NCI-H1092 (cell line): ENCODE measurements around the gene ATP1A1.

ENCODE experiments used
- DNase-seq: peaks from one replicate; lab custom pipeline; 2025; lab: John Stamatoyannopoulos, UW

ATP1A1 gene

DNA sequence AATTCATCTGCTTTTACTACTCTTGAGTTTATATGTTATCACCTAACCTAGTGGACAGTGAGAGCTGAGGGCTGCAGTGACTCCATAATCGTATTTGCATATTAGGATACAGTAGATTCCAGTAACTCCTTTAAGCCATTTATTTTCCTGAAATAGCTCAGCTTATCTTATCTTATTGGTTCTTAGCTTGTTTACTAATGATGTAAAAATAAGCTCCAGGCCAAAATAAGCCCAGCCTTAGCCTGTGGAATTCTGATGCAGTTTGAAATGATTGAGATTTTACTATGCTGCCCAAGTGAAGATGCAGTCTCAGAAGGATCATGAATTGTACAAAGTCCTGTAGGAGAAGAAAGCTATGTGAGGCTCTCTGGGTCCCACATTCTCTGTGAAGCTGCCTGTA is 18.1 kb downstream of the ATP1A1 start:
- no peak for DNase-seq

DNA sequence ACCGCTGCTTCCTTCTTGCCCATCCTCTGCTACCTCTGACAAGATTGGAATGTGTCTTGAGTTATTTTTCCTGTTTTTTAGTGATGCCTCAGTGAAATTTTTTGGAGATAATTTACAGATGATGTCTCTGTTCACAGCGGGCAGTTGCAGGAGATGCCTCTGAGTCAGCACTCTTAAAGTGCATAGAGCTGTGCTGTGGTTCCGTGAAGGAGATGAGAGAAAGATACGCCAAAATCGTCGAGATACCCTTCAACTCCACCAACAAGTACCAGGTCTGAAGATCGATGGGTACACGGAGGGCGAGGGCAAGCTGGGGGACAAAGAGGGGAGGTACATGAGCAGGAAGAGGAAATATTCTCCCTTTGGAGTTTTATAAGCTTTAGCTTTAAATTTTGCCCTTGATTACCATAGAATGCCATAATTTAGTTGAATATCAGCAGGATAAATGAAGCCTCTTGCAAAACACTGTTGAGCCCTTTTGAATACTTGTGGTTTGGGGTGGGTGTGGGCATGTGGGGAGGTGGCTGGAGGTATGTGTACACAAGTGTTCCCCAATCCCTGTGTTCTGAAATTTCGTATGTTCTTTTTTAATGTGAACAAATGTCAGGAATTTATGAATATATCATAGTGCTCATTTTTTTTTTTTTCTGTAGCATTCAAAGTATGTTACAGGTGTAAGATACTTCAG is 19.8 kb downstream of the ATP1A1 start:
- no peak for DNase-seq

DNA sequence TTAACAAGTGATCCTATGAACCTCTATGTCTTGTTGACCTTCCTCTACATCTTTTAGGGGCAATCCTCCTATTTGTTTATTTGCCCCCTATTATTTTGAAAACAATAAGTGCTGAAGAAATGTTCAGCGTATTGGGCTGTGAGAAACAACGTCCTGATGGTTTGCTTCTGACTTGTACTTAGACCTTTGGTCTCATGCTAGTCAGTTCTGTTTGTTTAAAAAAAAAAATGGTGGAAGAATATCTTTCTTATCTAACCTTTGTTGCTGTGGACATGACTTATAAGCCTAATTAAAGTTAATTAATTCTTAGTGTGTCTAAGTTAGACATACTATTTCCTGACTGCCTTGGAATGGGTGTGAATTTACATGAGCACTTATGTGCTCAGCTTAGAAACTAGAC is 20.7 kb downstream of the ATP1A1 start:
- DNase-seq, result no peak

DNA sequence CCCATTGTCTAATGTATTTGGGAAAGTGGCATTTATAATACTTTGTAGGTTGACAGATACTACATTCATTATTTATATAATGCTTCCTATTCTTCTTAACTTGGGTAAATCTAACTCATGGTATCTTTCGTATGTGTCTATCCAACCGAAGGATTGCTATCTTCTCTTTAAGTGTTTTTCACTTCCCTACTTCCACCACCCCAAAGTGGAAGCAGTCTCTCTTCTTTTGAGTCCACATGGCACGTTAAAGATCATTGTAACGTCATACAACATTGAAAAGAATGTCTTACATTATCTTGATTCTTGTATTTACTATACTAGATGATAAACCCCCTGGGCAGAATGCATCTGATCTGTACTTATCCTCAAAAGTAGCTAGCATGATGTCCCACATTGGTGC is 21.2 kb downstream of the ATP1A1 start:
- DNase-seq, result no peak

DNA sequence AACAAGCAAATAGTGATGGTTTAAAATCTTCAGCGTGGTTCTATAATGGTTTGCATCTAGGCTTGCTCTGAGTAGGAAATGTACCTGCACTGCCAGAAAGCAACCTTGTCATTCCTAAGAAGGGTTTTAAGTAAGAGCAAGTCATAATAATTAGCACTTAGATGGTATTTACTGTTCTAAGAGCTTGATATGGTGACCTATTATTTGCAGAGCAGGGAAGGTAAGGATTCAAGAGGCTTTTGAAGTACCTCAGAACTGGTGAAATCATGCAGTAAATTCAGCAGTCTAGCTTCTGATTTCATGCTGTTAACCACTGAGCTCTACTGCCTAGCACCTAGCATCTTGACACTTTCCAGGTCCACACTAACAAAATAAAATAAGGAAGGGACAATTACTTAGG is 23.7 kb downstream of the ATP1A1 start:
- DNase-seq, result no peak

DNA sequence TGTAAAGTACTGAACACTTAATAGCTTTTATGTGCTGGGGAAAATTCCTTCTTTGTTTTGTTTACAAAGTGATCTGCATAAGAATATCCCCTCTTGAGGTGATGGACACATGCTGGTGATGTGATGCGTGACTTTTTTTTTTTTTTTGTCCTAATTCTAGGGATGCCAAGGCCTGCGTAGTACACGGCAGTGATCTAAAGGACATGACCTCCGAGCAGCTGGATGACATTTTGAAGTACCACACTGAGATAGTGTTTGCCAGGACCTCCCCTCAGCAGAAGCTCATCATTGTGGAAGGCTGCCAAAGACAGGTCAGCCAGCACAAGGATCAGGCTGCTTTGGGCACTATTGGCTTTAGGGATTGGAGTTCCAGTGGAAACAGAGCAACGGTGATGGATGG is 24.7 kb downstream of the ATP1A1 start:
- no peak for DNase-seq

DNA sequence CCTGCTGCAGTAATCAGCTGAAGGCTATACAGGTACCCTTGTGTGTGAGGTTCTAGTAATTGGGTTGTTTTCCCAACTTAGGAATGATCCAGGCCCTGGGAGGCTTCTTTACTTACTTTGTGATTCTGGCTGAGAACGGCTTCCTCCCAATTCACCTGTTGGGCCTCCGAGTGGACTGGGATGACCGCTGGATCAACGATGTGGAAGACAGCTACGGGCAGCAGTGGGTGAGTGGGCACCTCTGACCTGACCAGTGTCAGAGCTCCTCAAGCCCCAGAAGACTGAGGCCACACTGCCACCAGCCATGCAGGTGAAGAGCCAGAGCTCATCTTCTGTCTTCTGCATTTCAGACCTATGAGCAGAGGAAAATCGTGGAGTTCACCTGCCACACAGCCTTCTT is 27.7 kb downstream of the ATP1A1 start:
- DNase-seq, result no peak

DNA sequence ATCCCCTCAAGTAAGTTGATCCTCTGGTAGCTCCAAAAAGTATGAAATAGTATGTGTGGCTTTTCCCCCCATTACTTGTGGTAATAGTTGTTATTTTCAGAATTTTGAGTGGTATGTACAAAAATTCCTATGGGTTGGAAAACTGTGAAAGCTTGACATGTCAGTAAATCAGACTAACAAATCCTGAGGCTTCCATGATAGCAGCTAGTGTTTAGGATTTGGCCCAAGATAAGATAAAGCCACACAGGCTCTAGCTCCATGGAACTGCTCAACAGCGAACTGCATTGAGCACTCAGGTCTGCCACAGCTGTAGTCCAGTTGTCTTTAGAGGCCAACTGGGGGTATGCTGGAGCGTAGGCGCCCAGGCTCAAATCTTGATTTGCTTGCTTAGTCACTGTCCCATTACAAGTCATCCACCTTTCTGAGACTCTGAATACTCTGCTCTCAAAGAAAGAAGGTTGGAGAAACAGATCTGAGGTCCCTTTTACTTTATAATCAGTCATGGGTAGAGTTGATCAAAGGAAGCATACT is 28.7 kb downstream of the ATP1A1 start:
- DNase-seq, result no peak

DNA sequence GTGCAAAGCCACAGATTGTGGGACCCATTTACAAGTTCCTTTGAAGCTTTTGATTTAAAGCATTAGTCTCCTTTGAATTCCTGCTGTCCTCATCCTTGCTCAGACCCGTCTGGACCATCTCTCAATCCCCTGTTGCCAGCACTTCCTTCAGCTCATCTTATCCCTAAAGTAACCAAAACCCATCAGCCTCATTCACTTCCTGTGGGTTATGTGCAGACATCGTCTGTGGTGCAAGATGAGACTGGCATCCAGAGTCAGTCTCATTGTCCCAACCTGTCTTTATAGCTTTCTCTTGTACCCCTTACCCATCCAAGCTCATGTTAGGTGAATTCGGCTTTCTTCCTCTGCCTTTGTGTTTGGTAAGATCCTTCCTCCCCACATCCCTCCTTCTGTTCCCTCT is 29.3 kb downstream of the ATP1A1 start:
- DNase-seq, result no peak

DNA sequence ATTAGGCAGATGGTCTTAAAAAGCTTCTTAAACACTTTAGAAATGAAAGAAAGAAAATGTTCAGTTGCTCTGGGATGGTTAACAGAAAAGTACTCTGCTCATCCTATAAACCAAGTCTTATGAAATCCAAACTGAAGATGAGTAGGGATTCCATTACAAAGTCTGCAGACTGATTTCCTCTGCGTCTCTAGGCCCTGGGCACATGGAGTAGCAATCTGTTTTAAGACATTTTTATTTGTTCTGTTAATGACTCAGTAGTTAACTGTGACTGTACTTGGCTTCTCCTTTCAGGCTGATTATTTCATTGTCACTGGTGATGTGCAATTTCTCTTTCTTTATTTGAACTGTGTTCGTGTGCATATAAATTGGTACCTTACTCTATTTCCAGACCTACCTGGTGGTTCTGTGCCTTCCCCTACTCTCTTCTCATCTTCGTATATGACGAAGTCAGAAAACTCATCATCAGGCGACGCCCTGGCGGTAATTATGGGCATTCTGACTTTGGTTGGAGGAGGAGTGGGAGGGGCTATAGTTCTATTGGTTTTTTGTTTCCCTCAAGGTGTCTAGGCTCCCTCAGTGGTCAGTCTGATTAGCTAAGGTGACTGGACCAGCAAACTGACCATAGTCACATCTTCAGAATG is 30.6 kb downstream of the ATP1A1 start:
- no peak for DNase-seq

DNA sequence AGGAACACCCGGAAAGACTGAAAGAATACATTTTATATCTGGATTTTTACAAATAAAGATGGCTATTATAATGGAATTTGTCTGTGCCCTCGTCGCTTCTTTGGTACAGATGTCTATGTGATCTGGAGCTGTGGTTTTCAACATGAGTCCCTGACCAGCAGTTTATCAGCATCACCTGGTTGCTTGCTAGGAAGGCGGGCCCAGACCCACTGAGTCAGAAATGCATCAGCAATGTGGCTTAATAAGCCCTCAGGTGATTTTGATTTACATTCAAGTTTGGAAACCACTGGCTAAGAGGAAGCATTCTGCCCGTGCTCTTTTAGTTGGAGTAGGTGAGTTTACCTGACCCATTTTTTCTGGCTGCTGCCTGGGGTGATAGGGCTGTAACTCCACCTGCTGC is 31.7 kb downstream of the ATP1A1 start:
- DNase-seq, result no peak

DNA sequence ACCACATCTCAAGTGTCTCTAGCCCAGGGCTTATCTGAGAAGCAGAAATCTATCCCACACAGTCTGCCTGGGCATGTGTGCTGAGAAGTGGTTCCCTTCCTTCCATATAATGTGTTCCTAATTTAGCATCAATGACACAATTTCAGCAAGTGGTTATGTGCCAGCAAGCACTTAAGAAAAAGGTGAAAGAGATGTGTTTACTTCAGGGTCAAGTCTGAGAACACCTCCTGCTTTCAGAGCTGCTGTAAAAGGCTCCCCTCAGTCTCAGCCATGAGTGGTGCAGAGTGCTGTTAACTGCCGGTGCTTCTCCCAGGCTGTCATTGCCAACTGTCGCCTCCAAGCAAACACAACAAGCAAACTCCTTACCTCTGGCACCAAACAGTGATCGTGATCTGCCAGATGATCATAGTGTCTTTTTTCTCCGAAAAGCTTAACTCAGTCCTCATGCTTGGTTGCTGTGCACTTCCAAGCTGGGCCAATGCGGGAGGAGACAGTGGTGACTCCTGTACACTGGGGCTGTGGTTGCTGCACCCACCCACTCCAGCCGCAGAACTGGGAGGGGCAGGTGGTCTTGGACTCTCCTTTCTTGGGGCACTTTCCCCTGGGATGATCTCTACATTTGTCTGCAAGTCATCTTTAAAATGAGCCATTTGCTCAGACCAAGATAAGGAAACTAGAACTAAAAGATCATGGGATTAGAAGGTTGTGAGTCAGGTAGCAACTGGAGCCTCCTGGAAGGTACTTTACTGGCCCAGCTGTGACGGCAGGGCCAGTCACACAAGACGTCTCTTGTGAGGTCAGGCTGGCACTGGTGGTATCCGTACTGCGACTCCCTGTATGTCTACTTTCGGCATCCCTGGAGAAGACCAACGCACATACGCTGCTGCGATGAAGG is 32.4 kb downstream of the ATP1A1 start:
- DNase-seq, result no peak

DNA sequence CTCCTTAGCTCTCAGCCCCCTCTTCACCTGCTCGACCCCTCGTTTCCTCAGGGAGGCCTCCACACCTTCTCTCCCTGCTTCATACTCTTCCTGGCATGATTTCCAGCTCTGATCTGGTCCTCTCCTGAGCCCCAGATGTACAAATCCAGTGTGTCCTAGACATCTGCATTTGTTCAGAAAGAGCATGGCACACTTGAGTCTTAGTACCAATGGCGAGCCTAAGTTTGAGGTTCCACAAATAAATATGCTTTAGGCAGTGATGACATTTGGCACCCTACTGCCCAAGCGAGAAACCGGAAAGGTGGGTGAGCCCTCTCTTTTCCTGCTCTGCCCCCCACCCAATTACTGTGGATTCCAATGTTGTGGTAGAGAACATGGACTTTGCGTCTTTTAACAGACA is 34.0 kb downstream of the ATP1A1 start:
- no peak for DNase-seq

DNA sequence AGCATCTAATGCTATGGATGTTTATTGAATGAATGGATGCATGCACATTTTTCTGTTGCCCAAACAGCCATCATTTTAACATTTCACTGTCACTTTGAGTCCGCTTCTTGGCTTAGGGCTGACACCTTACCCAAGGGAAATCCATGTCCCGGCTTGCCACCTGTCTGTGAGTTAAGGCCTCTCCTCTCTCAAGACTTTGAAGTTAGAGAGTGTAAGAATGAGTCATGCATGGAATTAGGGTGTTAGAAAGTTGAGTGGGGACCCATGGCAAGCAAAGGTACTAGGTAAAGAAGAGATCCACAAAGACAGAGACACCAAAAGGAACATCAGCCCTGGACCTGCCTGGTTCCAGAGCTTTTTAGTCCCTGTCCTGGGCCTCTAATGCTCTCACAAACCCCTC is 35.1 kb downstream of the ATP1A1 start:
- DNase-seq, result no peak

DNA sequence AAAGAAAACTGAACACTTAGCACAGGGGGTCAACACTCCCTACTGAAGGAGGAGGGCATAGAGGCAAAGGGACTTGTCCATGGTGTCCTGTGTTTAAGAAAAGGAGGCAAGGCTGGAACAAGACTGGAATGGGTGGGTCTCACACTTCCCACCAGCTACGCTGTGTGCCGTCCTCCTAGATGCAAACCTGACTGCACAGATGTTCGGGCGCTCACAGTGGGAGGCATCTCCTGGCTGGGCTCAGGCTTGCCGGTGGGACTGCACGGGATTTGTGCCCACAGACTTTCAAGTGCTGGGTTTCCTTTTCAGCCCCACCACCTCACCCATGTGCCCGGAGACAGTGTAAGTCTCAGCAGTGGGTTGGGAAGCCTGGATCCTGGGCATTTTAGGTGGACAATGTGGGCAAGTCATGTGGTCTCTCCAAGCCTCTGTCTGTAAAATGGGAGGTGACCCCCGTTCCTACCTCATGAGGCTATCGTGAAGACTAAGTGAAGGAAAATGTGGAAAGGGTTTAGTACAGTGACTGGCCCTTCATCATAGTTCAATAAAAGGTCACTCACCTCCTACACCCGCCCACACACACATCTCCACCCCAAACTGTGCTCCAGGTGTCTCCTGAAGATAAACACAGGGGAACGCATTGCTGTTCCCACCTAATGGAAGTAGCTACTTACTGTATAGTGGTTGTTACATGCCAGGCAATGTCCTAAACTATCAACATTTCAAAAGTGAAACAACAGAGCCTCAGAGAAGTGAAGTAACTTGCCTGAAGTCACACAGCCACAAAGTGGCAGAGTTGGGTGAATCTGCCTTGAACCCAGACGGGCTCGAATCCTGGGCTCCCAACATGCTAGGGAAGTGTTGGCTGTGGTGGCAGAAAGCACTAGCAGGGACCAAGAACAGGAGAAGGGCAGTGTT is 36.0 kb downstream of the ATP1A1 start:
- DNase-seq, result no peak

DNA sequence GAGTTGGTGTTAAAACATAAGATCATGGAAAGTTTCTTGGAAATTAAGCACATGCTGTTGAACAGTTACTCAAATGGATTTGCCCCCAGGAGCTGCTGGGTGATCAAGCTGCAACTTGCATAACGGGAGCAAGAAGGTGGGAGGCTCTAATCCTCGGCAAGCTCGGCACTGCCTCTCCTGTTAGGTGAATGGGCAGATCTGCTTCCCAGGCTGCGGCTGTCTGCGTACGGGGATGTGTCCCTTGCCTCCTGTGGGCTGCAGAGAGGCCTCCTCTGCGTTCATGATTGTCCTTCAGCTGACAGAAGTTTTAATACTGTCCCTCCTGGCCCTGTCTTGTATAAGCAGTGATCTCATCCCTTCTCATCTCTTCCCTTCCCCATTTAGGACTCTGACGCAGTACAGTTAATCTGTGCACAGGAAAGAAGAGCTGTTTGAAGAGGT is 36.7 kb downstream of the ATP1A1 start:
- no peak for DNase-seq

DNA sequence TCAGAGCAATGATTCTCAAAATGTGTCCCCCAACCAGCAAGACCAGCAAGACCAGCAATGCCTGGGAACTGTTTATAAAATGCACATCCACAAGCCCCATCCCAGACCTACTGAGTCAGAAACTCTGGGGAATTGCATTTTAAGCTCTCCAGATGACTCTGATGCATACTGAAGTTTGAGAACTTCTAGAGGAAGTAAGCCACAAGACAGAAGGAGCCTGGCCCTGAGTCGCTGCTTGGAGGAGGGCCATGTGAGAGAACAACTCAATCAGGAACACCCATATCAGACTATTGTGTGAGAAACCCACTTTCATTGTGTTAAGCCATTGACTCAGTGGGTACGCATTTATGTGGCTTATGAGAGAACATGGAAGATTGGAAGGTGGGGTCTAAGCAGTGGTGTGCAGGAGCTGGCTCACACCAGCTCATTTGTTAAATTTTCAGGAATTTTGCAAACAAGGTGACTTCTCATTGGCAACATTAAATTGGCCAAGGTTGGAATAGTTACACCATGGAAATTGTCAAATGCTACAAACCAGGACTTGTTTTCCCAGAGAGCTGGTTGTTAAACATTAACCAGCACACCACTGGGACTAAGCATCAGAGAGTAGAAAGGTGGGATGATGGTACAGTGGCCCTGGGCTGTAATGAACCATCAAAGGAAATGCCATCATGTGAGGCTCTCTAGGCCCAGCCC is 38.9 kb downstream of the ATP1A1 start:
- DNase-seq, result no peak

DNA sequence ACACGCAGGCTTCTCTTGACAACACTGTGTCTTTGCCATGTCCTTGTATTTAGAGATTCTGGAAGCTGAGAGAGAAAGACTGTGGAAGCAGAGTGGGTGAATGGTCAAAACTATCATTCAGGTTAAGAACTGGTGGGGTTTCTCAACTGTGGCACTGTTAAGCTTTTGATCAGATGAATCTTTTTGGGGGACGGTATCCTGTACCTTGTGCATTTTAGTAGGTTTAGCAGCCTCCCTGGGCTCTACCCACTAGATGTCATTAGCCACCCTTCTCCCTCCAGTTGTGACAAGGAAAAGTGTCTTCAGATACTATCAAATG is 39.4 kb downstream of the ATP1A1 start:
- DNase-seq, result no peak

DNA sequence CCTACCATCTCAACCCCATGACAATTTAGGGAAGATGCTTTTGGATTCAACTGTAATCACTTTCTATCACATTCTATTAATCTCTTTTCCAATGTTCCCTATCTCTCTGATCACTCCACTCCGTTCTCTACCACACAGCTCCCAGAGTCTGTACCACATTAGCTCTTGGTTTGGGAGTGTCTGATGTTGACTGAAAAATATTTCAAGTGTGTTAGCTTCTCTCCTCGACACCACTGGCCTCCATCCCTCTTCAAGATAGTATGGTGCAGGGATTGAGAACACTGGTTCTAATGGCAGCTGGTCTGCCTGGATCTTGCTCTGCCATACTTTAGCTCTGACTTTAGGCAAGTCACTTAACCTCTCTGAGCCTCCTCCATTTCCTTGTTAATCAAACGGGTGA is 39.9 kb downstream of the ATP1A1 start:
- no peak for DNase-seq

DNA sequence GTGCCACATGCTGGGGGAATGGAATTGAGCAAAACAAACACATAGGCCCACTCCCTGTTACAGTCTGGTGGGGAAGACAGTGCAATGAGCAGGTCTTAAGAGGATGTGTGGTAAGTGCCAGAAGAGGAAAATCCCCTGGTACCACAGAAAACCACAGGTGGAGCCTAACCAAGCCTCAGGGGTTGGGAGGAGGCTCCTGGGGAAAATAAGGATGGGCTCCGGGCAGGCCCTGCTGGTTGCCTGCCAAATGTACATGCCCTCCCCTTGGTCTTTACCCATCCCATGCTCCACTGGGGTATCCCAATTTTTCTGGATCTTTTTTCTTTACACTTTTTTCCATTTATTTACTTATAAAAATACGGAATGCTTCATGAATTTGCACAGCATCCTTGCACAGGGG is 40.4 kb downstream of the ATP1A1 start:
- DNase-seq, result no peak

DNA sequence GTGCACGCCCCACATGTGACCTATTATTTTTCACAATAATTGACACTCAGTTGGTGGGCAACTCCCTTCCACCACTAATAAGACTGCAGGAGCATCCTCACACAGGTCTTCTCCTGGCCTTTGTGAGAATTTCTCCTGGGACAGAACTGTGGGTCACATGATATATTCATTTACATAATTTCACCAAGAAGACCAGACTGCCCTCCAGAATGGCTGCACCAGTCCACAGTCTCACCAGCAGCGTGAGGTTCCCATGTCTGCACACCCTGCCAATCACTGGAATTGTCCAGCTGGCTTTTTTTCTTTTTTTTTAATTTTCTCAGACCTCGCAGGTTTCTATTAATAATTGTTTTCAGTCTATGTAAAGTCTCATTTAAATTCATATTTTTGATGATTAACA is 41.3 kb downstream of the ATP1A1 start:
- DNase-seq, result no peak
